Chondrocyte (in vitro differentiated cells): ENCODE results near the gene PRLR. TPM values are rescaled to one million over a fixed set of nuclear protein-coding genes. Genes with fewer than 3 reads are reported as not detected.

Experiments
- DNase-seq: peaks from one replicate; pipeline ENCODE4 v3.0.0; 2021; ENCODE audit warnings: mixed read lengths, low spot score
- H3K27ac Mint-ChIP-seq: one replicate; pipeline ENCODE4 v1.8.0; 2021; ENCODE audit warnings: mild to moderate bottlenecking, moderate library complexity, mixed read lengths; ENCODE audit not compliant: unreplicated experiment
- H3K27me3 Mint-ChIP-seq: 2 replicates; pipeline ENCODE4 v1.8.0; 2021; ENCODE audit warnings: low read depth, mixed read lengths
- H3K36me3 Mint-ChIP-seq: 2 replicates; pipeline ENCODE4 v1.8.0; 2021; ENCODE audit warnings: low read depth, mixed read lengths
- H3K4me1 Mint-ChIP-seq: 2 replicates; pipeline ENCODE4 v1.8.0; 2021; ENCODE audit warnings: low read depth, mild to moderate bottlenecking, mixed read lengths
- H3K4me3 Mint-ChIP-seq: one replicate; pipeline ENCODE4 v1.8.0; 2021; ENCODE audit warnings: mild to moderate bottlenecking, moderate library complexity, mixed read lengths; ENCODE audit not compliant: unreplicated experiment
- H3K9me3 Mint-ChIP-seq: 2 replicates; pipeline ENCODE4 v1.8.0; 2021; ENCODE audit warnings: low read depth, mixed read lengths
- CTCF ChIP-seq: fragments of 200-600 bp; sonication (generic); IDR thresholded peaks from 2 replicates; pipeline ENCODE4 v1.5.0; 2021; ENCODE audit warnings: antibody characterized with exemption, mild to moderate bottlenecking, moderate library complexity
- total RNA-seq: library from RNA; stranded (reverse); gene quantifications from 3 replicates; pipeline ENCODE4 v1.2.1, GENCODE V29; 2021

The PRLR gene
- total RNA-seq, 1 donor from 2014 or later: 0.05 TPM

- H3K4me3 Mint-ChIP-seq: no peak overlapping the region
- no peak for TF ChIP-seq CTCF
- no peaks in the 10 kb centered on the region for H3K9me3 Mint-ChIP-seq
- no peak overlapping the region for H3K27ac Mint-ChIP-seq
- DNase-seq: no peak
- H3K27me3 Mint-ChIP-seq: peaks cover 24% of the 10 kb centered on the region
- no peaks in the 10 kb centered on the region for H3K36me3 Mint-ChIP-seq
- no peaks in the 10 kb centered on the region for H3K4me1 Mint-ChIP-seq
Observed at GRCh38 chr5:35026941-35027340, 203.3 kb downstream of the PRLR start.

- no peak overlapping the region for H3K27ac Mint-ChIP-seq
- no peaks in the 10 kb centered on the region for H3K36me3 Mint-ChIP-seq
- no peak for TF ChIP-seq CTCF
- DNase-seq: no peak
- H3K4me3 Mint-ChIP-seq: no peak overlapping the region
- H3K27me3 Mint-ChIP-seq: peaks cover 24% of the 10 kb centered on the region
- H3K4me1 Mint-ChIP-seq: no peaks in the 10 kb centered on the region
- H3K9me3 Mint-ChIP-seq: no peaks in the 10 kb centered on the region
Observed at GRCh38 chr5:35026280-35026840, 203.9 kb downstream of the PRLR start.

GRCh38 chr5:35024911-35025510 lies 205.3 kb downstream of the PRLR start:
- TF ChIP-seq CTCF: no peak

GRCh38 chr5:35023391-35024178 lies 206.7 kb downstream of the PRLR start:
- Mint-ChIP-seq H3K4me3 (no peak overlapping the region), H3K9me3 (no peaks in the 10 kb centered on the region), H3K36me3 (no peaks in the 10 kb centered on the region), H3K27me3 (peaks cover 16% of the 10 kb centered on the region), H3K4me1 (no peaks in the 10 kb centered on the region), H3K27ac (no peak overlapping the region)
- no peak for DNase-seq
- no peak for TF ChIP-seq CTCF

More at GRCh38 chr5:35024911-35025510, 205.3 kb downstream of the PRLR start:
- H3K4me3 Mint-ChIP-seq: no peak overlapping the region
- H3K27ac Mint-ChIP-seq: no peak overlapping the region
- no peaks in the 10 kb centered on the region for H3K4me1 Mint-ChIP-seq
- no peaks in the 10 kb centered on the region for H3K9me3 Mint-ChIP-seq
- peaks cover 24% of the 10 kb centered on the region for H3K27me3 Mint-ChIP-seq
- H3K36me3 Mint-ChIP-seq: no peaks in the 10 kb centered on the region
- no peak for DNase-seq

- no peak overlapping the region for H3K4me3 Mint-ChIP-seq
- no peaks in the 10 kb centered on the region for H3K36me3 Mint-ChIP-seq
- no peaks in the 10 kb centered on the region for H3K4me1 Mint-ChIP-seq
- H3K9me3 Mint-ChIP-seq: no peaks in the 10 kb centered on the region
- no peak for DNase-seq
- TF ChIP-seq CTCF: no peak
- peaks cover 19% of the 10 kb centered on the region for H3K27me3 Mint-ChIP-seq
- no peak overlapping the region for H3K27ac Mint-ChIP-seq
Observed at GRCh38 chr5:35016174-35017051, 213.9 kb downstream of the PRLR start.
